Fibroblast of lung (primary cell): ENCODE data around the gene MXRA8. TPM values are rescaled to one million over a fixed set of nuclear protein-coding genes. Genes with fewer than 3 reads are reported as not detected.

Experiments
- DNase-seq, 2 donors: peaks; one replicate each; pipeline versions ENCODE4 v3.0.0 to v3.0.0-alpha.2; 2010; ENCODE audit warnings: low read depth in 2 of 2
- H2AFZ ChIP-seq: 2 replicates; pipeline ENCODE4 v1.5.1; 2012; ENCODE audit warnings: low read length, control low read depth, inconsistent platforms
- H3K27ac ChIP-seq: 2 replicates; pipeline ENCODE4 v1.5.1; 2011; ENCODE audit warnings: low read length, control low read depth; ENCODE audit not compliant: insufficient read depth
- H3K27me3 ChIP-seq: 2 replicates; pipeline ENCODE4 v1.5.1; 2011; ENCODE audit warnings: mild to moderate bottlenecking, low read length; ENCODE audit not compliant: control insufficient read depth, insufficient read depth
- H3K36me3 ChIP-seq: 2 replicates; pipeline ENCODE4 v1.5.1; 2011; ENCODE audit warnings: low read length; ENCODE audit not compliant: control insufficient read depth, insufficient read depth
- H3K4me1 ChIP-seq: 2 replicates; pipeline ENCODE4 v1.5.1; 2011; ENCODE audit warnings: low read length; ENCODE audit not compliant: control insufficient read depth, insufficient read depth; ENCODE audit errors: extremely low read depth
- H3K4me2 ChIP-seq: 2 replicates; pipeline ENCODE4 v1.5.1; 2011; ENCODE audit warnings: low read length, control low read depth; ENCODE audit not compliant: insufficient read depth; ENCODE audit errors: extremely low read depth
- H3K4me3 ChIP-seq, 4 experiments: fragments of 200-600 bp in 1 of 4; sonication (generic) in 1 of 4; replicated peaks in 1 of 4; 2 replicates each; pipeline ENCODE4 v1.5.1; 2011 to 2016; ENCODE audit warnings: low read length in 4 of 4, low read depth in 3 of 4, mild to moderate bottlenecking in 3 of 4, control low read depth in 2 of 4, inconsistent platforms in 1 of 4, mixed read lengths in 1 of 4; ENCODE audit not compliant: insufficient read depth in 1 of 4; ENCODE audit errors: control extremely low read depth in 1 of 4
- H3K79me2 ChIP-seq: 2 replicates; pipeline ENCODE4 v1.5.1; 2012; ENCODE audit warnings: mild to moderate bottlenecking, low read length, inconsistent platforms; ENCODE audit not compliant: control insufficient read depth, insufficient read depth
- H3K9ac ChIP-seq: 2 replicates; pipeline ENCODE4 v1.5.1; 2011; ENCODE audit warnings: mild to moderate bottlenecking, low read length, control low read depth; ENCODE audit not compliant: insufficient read depth
- H3K9me3 ChIP-seq: 2 replicates; pipeline ENCODE4 v1.5.1; 2012; ENCODE audit warnings: low read depth, low read length; ENCODE audit not compliant: control insufficient read depth, insufficient read depth
- H4K20me1 ChIP-seq: 2 replicates; pipeline ENCODE4 v1.5.1; 2011; ENCODE audit warnings: low read length; ENCODE audit not compliant: control insufficient read depth, insufficient read depth; ENCODE audit errors: extremely low read depth
- CTCF ChIP-seq, 2 donors: IDR thresholded peaks in 1 of 2; conservative IDR thresholded peaks in 1 of 2; 1 replicate in 1 of 2; 2 replicates in 1 of 2; pipeline ENCODE4 v1.5.1; 2011 to 2012; ENCODE audit warnings: low read length in 2 of 2, control low read depth in 1 of 2, inconsistent platforms in 1 of 2, low read depth in 1 of 2, mild to moderate bottlenecking in 1 of 2
- EZH2 ChIP-seq: IDR thresholded peaks from 2 replicates; pipeline ENCODE4 v1.5.1; 2012; ENCODE audit warnings: low read length, control low read depth, mild to moderate bottlenecking; ENCODE audit errors: missing control alignments
- polyA plus RNA-seq, 2 donors: library from polyadenylated mRNA; depleted of rRNA in 1 of 2; stranded (reverse) in 1 of 2; unstranded in 1 of 2; fragments of >200 nt; gene quantifications; 2 replicates each; pipeline ENCODE4 v1.2.1, GENCODE V29; 2011 to 2012; ENCODE audit warnings: missing spikeins in 1 of 2
- total RNA-seq: library from RNA; depleted of rRNA; stranded (reverse); fragments of >200 nt; gene quantifications from 2 replicates; pipeline ENCODE4 v1.2.1, GENCODE V29; 2014

The MXRA8 gene
- total and polyA plus RNA-seq, 2 donors (not counting 1 experiment from before 2014, with no cell fraction given) = 205 to 397 TPM

DNA sequence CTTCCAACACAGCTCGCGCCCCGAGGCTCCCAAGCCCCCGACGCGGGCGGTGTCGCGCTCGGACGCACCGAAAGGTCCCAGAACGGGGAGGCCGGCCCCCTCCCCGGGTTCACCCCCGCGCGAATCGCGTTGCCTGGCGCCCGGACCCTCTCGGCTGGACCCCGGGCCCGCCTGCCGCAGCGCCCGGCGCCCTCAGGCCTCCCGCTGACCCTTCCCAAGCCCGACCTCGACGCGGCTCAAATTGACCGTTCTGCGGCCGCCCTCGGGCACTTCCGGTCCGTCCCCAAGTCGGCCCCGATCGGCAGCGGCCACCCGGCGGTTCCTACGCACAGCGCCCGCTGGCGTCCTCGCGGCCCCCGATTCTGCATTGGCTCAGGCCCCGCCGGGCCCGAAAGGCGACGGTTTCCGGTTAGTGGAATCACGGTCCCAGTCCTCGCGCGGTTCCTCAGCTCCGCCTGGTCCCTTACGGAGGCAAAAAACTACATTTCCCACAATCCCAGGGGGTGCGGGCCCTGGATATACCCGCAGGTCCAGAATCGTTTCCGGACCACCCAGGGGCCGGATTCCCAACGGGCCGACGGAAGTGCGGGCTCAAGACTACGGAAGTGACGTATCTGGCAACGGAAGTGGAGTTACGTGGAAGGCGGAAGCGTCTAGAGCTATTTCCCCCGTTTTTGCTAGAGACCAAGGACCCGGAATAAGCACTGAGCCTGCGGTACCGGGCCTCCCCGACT, 16.7 kb upstream of the MXRA8 start, which contains the start of gene AURKAIP1:
Gene AURKAIP1 (minus strand): TSS at position 279 of the 734 bp plus-strand sequence. CDS start 451 bp downstream, outside the sequence.
- peak within 1 kb of the TSS; percentile 86 for H3K4me2 ChIP-seq
- peaks cover 26% of the 10 kb centered on the region for H3K79me2 ChIP-seq
- peaks cover 17% of the 10 kb centered on the region for H3K36me3 ChIP-seq
- peak; percentile 23 to 31 for TF ChIP-seq CTCF (conservative IDR thresholded peaks at IDR 0.05 in 1 of 2, IDR thresholded peaks at IDR 0.05 in 1 of 2; ENCODE audit: low read depth in 1 of 2, low read length in 2 of 2)
- no peak for TF ChIP-seq EZH2
- H4K20me1 ChIP-seq = no peaks in the 10 kb centered on the region
- H3K27ac ChIP-seq = peak within 1 kb of the TSS; percentile 94
- H2AFZ ChIP-seq = no peak within 1 kb of the TSS
- H3K4me3 ChIP-seq = peak within 1 kb of the TSS; percentile 52 to 86 (median 72)
- H3K9ac ChIP-seq = peak within 1 kb of the TSS; percentile 84
- no peaks in the 10 kb centered on the region for H3K27me3 ChIP-seq
- peaks cover 15% of the 10 kb centered on the region for H3K4me1 ChIP-seq
- DNase-seq = peak; percentile 100
- H3K9me3 ChIP-seq = no peaks in the 10 kb centered on the region

GRCh38 chr1:1374589-1374928, 16.2 kb upstream of the MXRA8 start:
- DNase-seq = no peak
- Histone ChIP-seq H3K9ac (peak overlapping the region; percentile 84), H4K20me1 (no peaks in the 10 kb centered on the region), H3K4me2 (peak overlapping the region; percentile 86), H3K79me2 (peaks cover 26% of the 10 kb centered on the region), H3K36me3 (peaks cover 17% of the 10 kb centered on the region), H2AFZ (no peak overlapping the region), H3K27ac (peak overlapping the region; percentile 73), H3K4me1 (peaks cover 15% of the 10 kb centered on the region), H3K9me3 (no peaks in the 10 kb centered on the region), H3K4me3 (peak overlapping the region; percentile 51 to 86 (median 72)), H3K27me3 (no peaks in the 10 kb centered on the region)
- TF ChIP-seq EZH2 = no peak
- TF ChIP-seq CTCF (conservative IDR thresholded peaks at IDR 0.05 in 1 of 2, IDR thresholded peaks at IDR 0.05 in 1 of 2; ENCODE audit: low read depth in 1 of 2, low read length in 2 of 2) = no peak

- Histone ChIP-seq H2AFZ (no peak overlapping the region), H3K36me3 (peaks cover 17% of the 10 kb centered on the region), H3K4me1 (peaks cover 15% of the 10 kb centered on the region), H3K4me3 (peak overlapping the region; percentile 51 to 86 (median 72)), H3K27me3 (no peaks in the 10 kb centered on the region), H3K79me2 (peaks cover 26% of the 10 kb centered on the region), H3K9me3 (no peaks in the 10 kb centered on the region), H3K27ac (peak overlapping the region; percentile 73), H4K20me1 (no peaks in the 10 kb centered on the region), H3K4me2 (peak overlapping the region; percentile 86), H3K9ac (peak overlapping the region; percentile 84)
- no peak for TF ChIP-seq CTCF (conservative IDR thresholded peaks at IDR 0.05 in 1 of 2, IDR thresholded peaks at IDR 0.05 in 1 of 2; ENCODE audit: low read depth in 1 of 2, low read length in 2 of 2)
- no peak for DNase-seq
Observed at GRCh38 chr1:1373815-1374588, 15.6 kb upstream of the MXRA8 start.
